Liver (tissue), 3 donors: Measurements from ENCODE around the gene POLH.
A peak's percentile ranks its signal among the peaks of the same experiment; 100 is the strongest.

Experiments used
- ATF3 ChIP-seq: IDR thresholded peaks from 2 replicates; pipeline ENCODE4 v1.6.1; 2016; ENCODE audit warnings: antibody characterized with exemption
- CTCF ChIP-seq: fragments of 150-350 bp; IDR thresholded peaks from 2 replicates; pipeline ENCODE4 v1.5.1; 2017; ENCODE audit warnings: improper control_type of control experiment, low read depth, low read length; ENCODE audit not compliant: missing input control
- FOXA1 ChIP-seq: IDR thresholded peaks from 2 replicates; pipeline ENCODE4 v1.6.1; 2016; ENCODE audit warnings: antibody characterized with exemption
- FOXA2 ChIP-seq: IDR thresholded peaks from 2 replicates; pipeline ENCODE4 v1.6.1; 2016; ENCODE audit warnings: antibody characterized with exemption
- GABPA ChIP-seq, 2 donors: IDR thresholded peaks in 1 of 2; conservative IDR thresholded peaks in 1 of 2; 2 replicates each; pipeline ENCODE4 v1.6.1; 2016; ENCODE audit warnings: antibody characterized with exemption in 2 of 2, mild to moderate bottlenecking in 1 of 2, moderate library complexity in 1 of 2
- JUND ChIP-seq, 2 donors: IDR thresholded peaks; 2 replicates each; pipeline ENCODE4 v1.6.1; 2016; ENCODE audit warnings: antibody characterized with exemption in 2 of 2
- NR2F2 ChIP-seq: IDR thresholded peaks from 2 replicates; pipeline ENCODE4 v1.6.1; 2016; ENCODE audit warnings: antibody characterized with exemption
- RAD21 ChIP-seq, 2 donors: IDR thresholded peaks; 2 replicates each; pipeline ENCODE4 v1.6.1; 2016; ENCODE audit warnings: antibody characterized with exemption in 2 of 2, mild to moderate bottlenecking in 2 of 2
- REST ChIP-seq: IDR thresholded peaks from 2 replicates; pipeline ENCODE4 v1.6.1; 2016; ENCODE audit warnings: antibody characterized with exemption, mild to moderate bottlenecking
- RXRA ChIP-seq, 2 donors: IDR thresholded peaks; 2 replicates each; pipeline ENCODE4 v1.6.1; 2017 to 2018; ENCODE audit warnings: antibody characterized with exemption in 2 of 2, mild to moderate bottlenecking in 1 of 2
- SP1 ChIP-seq: IDR thresholded peaks from 2 replicates; pipeline ENCODE4 v1.6.1; 2018; ENCODE audit warnings: antibody characterized with exemption, mild to moderate bottlenecking
- YY1 ChIP-seq: IDR thresholded peaks from 2 replicates; pipeline ENCODE4 v1.6.1; 2016; ENCODE audit warnings: antibody characterized with exemption, mild to moderate bottlenecking
- ZBTB33 ChIP-seq: IDR thresholded peaks from 2 replicates; pipeline ENCODE4 v1.6.1; 2016; ENCODE audit warnings: antibody characterized with exemption
- TF ChIP-seq, protein P1 (sequence below): IDR thresholded peaks from 2 replicates; pipeline ENCODE4 v1.6.1; 2016; ENCODE audit warnings: antibody characterized with exemption
- donor health status: healthy.
- donor health status: healthy.

DNA sequence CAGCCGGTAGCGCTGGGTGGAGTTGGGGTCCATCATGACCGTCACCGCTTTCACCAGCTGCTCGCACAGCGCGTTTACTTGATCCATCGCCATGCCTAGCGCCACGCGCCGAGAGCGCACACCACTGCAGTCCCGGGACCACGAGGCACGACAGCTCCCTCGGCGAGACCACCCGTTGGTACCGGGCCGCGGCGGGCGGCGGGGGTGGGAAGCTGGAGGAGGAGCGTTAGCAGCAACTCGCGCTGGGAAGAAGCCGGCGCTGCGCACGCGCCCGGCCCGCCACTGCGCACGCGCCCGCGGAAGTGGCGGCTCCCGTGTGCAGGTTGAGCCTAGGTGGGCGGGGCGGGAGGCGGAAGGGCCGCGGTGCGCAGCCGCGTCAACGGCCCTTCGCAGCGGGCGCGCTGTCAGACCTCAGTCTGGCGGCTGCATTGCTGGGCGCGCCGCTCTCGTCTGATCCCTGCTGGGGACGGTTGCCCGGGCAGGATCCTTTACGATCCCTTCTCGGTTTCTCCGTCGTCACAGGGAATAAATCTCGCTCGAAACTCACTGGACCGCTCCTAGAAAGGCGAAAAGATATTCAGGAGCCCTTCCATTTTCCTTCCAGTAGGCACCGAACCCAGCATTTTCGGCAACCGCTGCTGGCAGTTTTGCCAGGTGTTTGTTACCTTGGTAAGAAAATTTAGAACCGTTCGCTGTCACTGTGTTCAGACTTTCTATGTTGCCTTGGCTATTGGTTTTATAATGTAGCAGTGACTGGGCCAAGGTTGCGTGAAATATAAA is at the start of gene POLH, which contains the start of gene XPO5:
- TF ChIP-seq FOXA2 (no peak), ZBTB33 (no peak), CTCF (no peak), SP1 (peak; percentile 12), GABPA (IDR thresholded peaks at IDR 0.05 in 1 of 2, conservative IDR thresholded peaks at IDR 0.05 in 1 of 2) (peak in 1 of 2 donors; percentile 78), FOXA1 (no peak), ATF3 (no peak), REST (peak; percentile 44), NR2F2 (no peak), RXRA (IDR thresholded peaks at IDR 0.05) (no peak), JUND (IDR thresholded peaks at IDR 0.05) (no peak), YY1 (no peak), RAD21 (IDR thresholded peaks at IDR 0.05) (no peak)
- TF ChIP-seq, protein P1, sequence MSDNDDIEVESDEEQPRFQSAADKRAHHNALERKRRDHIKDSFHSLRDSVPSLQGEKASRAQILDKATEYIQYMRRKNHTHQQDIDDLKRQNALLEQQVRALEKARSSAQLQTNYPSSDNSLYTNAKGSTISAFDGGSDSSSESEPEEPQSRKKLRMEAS: no peak
